GM23248 (cell line): Measurements from ENCODE around the gene ATF6. TPM values are rescaled to one million over a fixed set of nuclear protein-coding genes. Genes with fewer than 3 reads are reported as not detected.

Experiments used
- DNase-seq: peaks from one replicate; pipeline ENCODE4 v3.0.0-alpha.2; 2015
- H2AFZ ChIP-seq: fragments of 200-600 bp; sonication (generic); 2 replicates; pipeline ENCODE4 v1.6.1; 2016; ENCODE audit warnings: antibody characterized with exemption
- H3F3A ChIP-seq: fragments of 200-600 bp; sonication (generic); 2 replicates; pipeline ENCODE4 v1.6.1; 2016; ENCODE audit warnings: mild to moderate bottlenecking, antibody characterized with exemption, mixed run types; ENCODE audit not compliant: insufficient read depth
- H3K27ac ChIP-seq: fragments of 200-600 bp; sonication (generic); 2 replicates; pipeline ENCODE4 v1.5.1; 2016; ENCODE audit warnings: mild to moderate bottlenecking
- H3K27me3 ChIP-seq: fragments of 200-600 bp; sonication (generic); replicated peaks from 2 replicates; pipeline ENCODE4 v1.6.1; 2016; ENCODE audit warnings: mild to moderate bottlenecking; ENCODE audit not compliant: insufficient read depth
- H3K36me3 ChIP-seq: fragments of 200-600 bp; sonication (generic); 2 replicates; pipeline ENCODE4 v1.6.1; 2016; ENCODE audit warnings: low read depth, mild to moderate bottlenecking
- H3K4me1 ChIP-seq: fragments of 200-600 bp; sonication (generic); 2 replicates; pipeline ENCODE4 v1.6.1; 2016; ENCODE audit warnings: mild to moderate bottlenecking; ENCODE audit not compliant: insufficient read depth
- H3K4me2 ChIP-seq: fragments of 200-600 bp; sonication (generic); one replicate; pipeline ENCODE4 v1.6.1; 2016; ENCODE audit warnings: mild to moderate bottlenecking; ENCODE audit not compliant: unreplicated experiment
- H3K4me3 ChIP-seq: fragments of 200-600 bp; sonication (generic); 2 replicates; pipeline ENCODE4 v1.5.1; 2016; ENCODE audit warnings: mild to moderate bottlenecking
- H3K79me2 ChIP-seq: fragments of 200-600 bp; sonication (generic); 2 replicates; pipeline ENCODE4 v1.6.1; 2016; ENCODE audit warnings: mild to moderate bottlenecking; ENCODE audit not compliant: insufficient read depth
- H3K9ac ChIP-seq: fragments of 200-600 bp; sonication (generic); 2 replicates; pipeline ENCODE4 v1.6.1; 2016; ENCODE audit warnings: mild to moderate bottlenecking
- H3K9me2 ChIP-seq: fragments of 200-600 bp; sonication (generic); 2 replicates; pipeline ENCODE4 v1.6.1; 2016; ENCODE audit warnings: mixed run types, mild to moderate bottlenecking, moderate library complexity; ENCODE audit not compliant: insufficient read depth
- H3K9me3 ChIP-seq: fragments of 200-600 bp; sonication (generic); one replicate; pipeline ENCODE4 v1.6.1; 2017; ENCODE audit warnings: low read depth
- H4K20me1 ChIP-seq: fragments of 200-600 bp; sonication (generic); 2 replicates; pipeline ENCODE4 v1.6.0; 2016; ENCODE audit not compliant: insufficient read depth
- EZH2 ChIP-seq: fragments of 200-600 bp; sonication (generic); IDR thresholded peaks from 2 replicates; pipeline ENCODE4 v1.6.1; 2018; ENCODE audit warnings: antibody characterized with exemption, mild to moderate bottlenecking; ENCODE audit not compliant: insufficient read depth, poor library complexity, severe bottlenecking
- EZH2phosphoT487 ChIP-seq: fragments of 200-600 bp; sonication (generic); IDR thresholded peaks from 2 replicates; pipeline ENCODE4 v1.6.1; 2018; ENCODE audit warnings: antibody characterized with exemption, moderate library complexity, mild to moderate bottlenecking, low read depth; ENCODE audit not compliant: insufficient read depth
- WGBS, 2 experiments: methylation state at CpG; one replicate each; pipeline ENCODE4 v1.1.6; 2015 to 2017; ENCODE audit warnings: low lambda C conversion rate in 2 of 2, low coverage in 1 of 2; ENCODE audit errors: missing lambda C conversion rate in 2 of 2; 5-methylcytosine and 5-hydroxymethylcytosine counted together
- in situ Hi-C: fragments of 300-500 bp; cut with MboI; formaldehyde crosslinking; loops from 2 replicates; pipeline ENCODE4 v1.15.0; 2020
- polyA plus RNA-seq: library from polyadenylated mRNA; unstranded; fragments of >200 nt; fragmentation: Nextera tagmentation; extraction: Ambion mirVana; gene quantifications from 2 replicates; pipeline ENCODE4 v1.2.1, GENCODE V29; 2016
- total RNA-seq: library from RNA; depleted of rRNA; stranded (reverse); fragments of >200 nt; shearing (Covaris generic); gene quantifications from 2 replicates; pipeline ENCODE4 v1.2.3, GENCODE V29; 2014

ATF6 gene
- total and polyA plus RNA-seq, 2 experiments from 2014 or later: 14.8 to 19.8 TPM

DNA sequence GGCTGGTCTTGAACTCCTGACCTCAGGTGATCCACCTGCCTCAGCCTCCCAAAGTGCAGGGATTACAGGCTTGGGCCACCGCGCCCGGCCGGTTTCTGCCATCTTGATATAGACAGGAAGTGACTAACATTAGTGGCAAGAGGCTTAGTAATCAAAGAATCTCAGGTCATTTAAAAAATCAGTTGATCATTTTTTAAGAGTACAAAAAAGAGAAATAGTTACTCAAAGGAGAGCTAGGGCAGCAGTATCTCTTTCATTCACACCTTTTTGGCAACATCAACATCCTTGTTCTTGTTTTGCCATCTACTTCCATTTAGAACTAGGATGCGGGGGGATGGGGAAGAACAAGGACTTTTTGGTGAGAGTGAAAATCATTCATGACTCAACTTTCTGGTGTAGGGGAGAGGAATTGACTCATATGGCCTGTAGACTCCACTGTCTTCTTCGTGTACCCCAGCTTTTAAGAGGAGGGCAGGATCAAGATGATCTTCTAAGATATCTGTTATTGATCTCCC, 36.0 kb upstream of the ATF6 start:
- H2AFZ ChIP-seq: no peak overlapping the region
- in situ Hi-C loops: no loop called here
- H3K9me2 ChIP-seq: no peaks in the 10 kb centered on the region
- no peak overlapping the region for H3K4me3 ChIP-seq
- peak overlapping the region; percentile 38 for H3K4me2 ChIP-seq
- H3F3A ChIP-seq: peaks cover 44% of the 10 kb centered on the region
- H3K36me3 ChIP-seq: no peaks in the 10 kb centered on the region
- H4K20me1 ChIP-seq: no peaks in the 10 kb centered on the region
- H3K4me1 ChIP-seq: peaks cover 47% of the 10 kb centered on the region
- H3K79me2 ChIP-seq: no peaks in the 10 kb centered on the region
- WGBS, 2 experiments: 7 to 10% methylated on average over 6 of the region's 6 CpGs
- no peaks in the 10 kb centered on the region for H3K9me3 ChIP-seq
- TF ChIP-seq EZH2 (no peak), EZH2phosphoT487 (no peak)
- no peak overlapping the region for H3K9ac ChIP-seq
- H3K27me3 ChIP-seq: no peaks in the 10 kb centered on the region
- H3K27ac ChIP-seq: peak overlapping the region; percentile 44
- peak; percentile 85 for DNase-seq

DNA sequence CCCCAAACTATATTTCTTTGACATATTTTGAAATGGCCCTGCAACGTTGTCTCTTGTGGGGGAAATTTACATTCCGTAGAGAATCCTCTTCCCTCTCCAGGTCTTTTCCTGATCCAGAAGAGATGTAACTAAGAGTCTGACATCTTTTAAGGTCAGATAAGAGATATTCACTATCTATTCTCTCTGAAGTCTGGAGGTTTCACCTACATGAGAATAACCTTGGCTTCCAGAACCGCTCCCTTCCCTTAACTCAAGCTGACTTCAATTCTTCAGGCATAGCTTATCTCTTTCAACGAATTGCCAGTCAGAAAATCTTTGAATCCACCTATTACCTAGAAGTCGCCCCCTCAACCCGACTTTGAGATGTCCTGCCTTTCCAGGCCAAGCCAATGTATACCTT, 34.9 kb upstream of the ATF6 start:
- Histone ChIP-seq H3K9ac (no peak overlapping the region), H3K4me1 (peaks cover 45% of the 10 kb centered on the region), H4K20me1 (no peaks in the 10 kb centered on the region), H3K79me2 (no peaks in the 10 kb centered on the region), H3K9me2 (no peaks in the 10 kb centered on the region), H3K36me3 (no peaks in the 10 kb centered on the region), H3F3A (peaks cover 46% of the 10 kb centered on the region), H3K27me3 (no peaks in the 10 kb centered on the region), H3K4me2 (no peak overlapping the region), H3K9me3 (no peaks in the 10 kb centered on the region), H2AFZ (no peak overlapping the region), H3K27ac (no peak overlapping the region), H3K4me3 (no peak overlapping the region)
- WGBS, 2 experiments: 85 to 89% methylated on average over 6 of the region's 6 CpGs
- no peak for TF ChIP-seq EZH2
- no peak for TF ChIP-seq EZH2phosphoT487
- in situ Hi-C loops: no loop called here
- no peak for DNase-seq

GRCh38 chr1:161731981-161732718, 34.0 kb upstream of the ATF6 start:
- H3K79me2 ChIP-seq: no peaks in the 10 kb centered on the region
- H3K27ac ChIP-seq: peak overlapping the region; percentile 94
- no peaks in the 10 kb centered on the region for H3K36me3 ChIP-seq
- H4K20me1 ChIP-seq: no peaks in the 10 kb centered on the region
- no peak overlapping the region for H2AFZ ChIP-seq
- H3F3A ChIP-seq: peaks cover 47% of the 10 kb centered on the region
- TF ChIP-seq EZH2phosphoT487 (no peak), EZH2 (no peak)
- no peak for DNase-seq
- WGBS, 2 experiments: 86 to 89% methylated on average over 5 of the region's 5 CpGs
- in situ Hi-C loops: no loop called here
- H3K9me2 ChIP-seq: no peaks in the 10 kb centered on the region
- no peaks in the 10 kb centered on the region for H3K9me3 ChIP-seq
- H3K4me1 ChIP-seq: peaks cover 54% of the 10 kb centered on the region
- no peak overlapping the region for H3K4me2 ChIP-seq
- H3K27me3 ChIP-seq: no peaks in the 10 kb centered on the region
- H3K4me3 ChIP-seq: no peak overlapping the region
- H3K9ac ChIP-seq: no peak overlapping the region

DNA sequence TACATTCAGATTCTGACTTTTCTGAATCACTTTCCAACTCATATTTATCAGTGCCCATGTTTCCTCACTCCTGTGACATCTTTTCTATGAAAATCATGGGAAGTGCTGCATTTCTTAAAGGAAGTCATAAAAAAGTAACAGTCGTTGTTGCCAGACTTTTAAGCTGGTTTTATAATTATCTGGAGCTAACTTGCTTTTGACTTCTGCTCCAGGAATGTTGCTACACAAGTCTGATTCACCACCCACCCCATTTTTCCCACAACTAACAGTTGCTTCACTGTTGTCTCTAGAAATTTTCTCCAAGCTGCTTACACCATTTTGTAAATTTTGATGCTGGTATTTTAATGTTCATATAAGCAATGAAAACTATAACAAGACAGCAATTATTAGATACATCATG, 32.6 kb upstream of the ATF6 start:
- Histone ChIP-seq H3K4me1 (peaks cover 61% of the 10 kb centered on the region), H4K20me1 (no peaks in the 10 kb centered on the region), H3F3A (peaks cover 55% of the 10 kb centered on the region), H3K9me2 (no peaks in the 10 kb centered on the region), H3K27ac (peak overlapping the region; percentile 94), H3K36me3 (no peaks in the 10 kb centered on the region), H2AFZ (peak overlapping the region; percentile 49; the same call in 1 of the 2 replicates), H3K4me2 (peak overlapping the region; percentile 62), H3K27me3 (no peaks in the 10 kb centered on the region), H3K9me3 (no peaks in the 10 kb centered on the region), H3K4me3 (0 out of 2 replicates have a peak overlapping the region, but pooled peaks have one; percentile 9), H3K79me2 (no peaks in the 10 kb centered on the region), H3K9ac (peak overlapping the region; percentile 70)
- WGBS, 2 experiments: 0% methylated on average over 1 of the region's 1 CpG
- in situ Hi-C loops: no loop called here
- DNase-seq: peak; percentile 96
- TF ChIP-seq EZH2phosphoT487 (no peak), EZH2 (no peak)
